T-helper 2 cell treated with Interferon-gamma antibody and Interleukin-4, amounts not matched to agents 100 ng/mL and 5 ng/mL, for 36 hours (primary cell): Measurements from ENCODE around the gene GALNT10. TPM values are rescaled to one million over a fixed set of nuclear protein-coding genes. Genes with fewer than 3 reads are reported as not detected.

Experiments
- intact Hi-C: fragments of 100-400 bp; cut with micrococcal nuclease; formaldehyde crosslinking; loops from one replicate; pipeline ENCODE4 v1.15.1; 2023
- total RNA-seq: library from RNA; stranded (reverse); gene quantifications from 2 replicates; pipeline ENCODE4 v1.2.3, GENCODE V29; 2022

Gene GALNT10
- total RNA-seq, 1 donor from 2014 or later: 38.4 TPM

DNA sequence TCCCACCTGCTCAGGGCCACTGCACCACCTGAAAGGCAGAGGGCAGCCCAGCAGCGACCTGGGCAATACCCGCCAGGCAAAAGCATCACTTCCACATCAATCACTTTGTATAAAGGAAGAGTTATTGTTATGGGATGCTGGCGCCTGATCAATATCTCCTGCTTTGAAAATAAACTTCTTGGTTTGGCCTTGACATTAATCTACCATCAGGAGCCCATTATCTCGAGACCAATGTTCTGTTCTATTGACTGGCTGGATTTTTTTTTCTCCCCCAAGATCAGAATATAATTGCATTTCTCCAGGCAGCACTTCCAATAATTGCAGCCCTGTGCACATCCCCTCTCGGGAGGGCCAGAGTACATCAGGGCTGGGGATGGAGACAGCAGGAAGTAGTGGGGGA is 210.8 kb downstream of the GALNT10 start:
- intact Hi-C loops: no loop called here

DNA sequence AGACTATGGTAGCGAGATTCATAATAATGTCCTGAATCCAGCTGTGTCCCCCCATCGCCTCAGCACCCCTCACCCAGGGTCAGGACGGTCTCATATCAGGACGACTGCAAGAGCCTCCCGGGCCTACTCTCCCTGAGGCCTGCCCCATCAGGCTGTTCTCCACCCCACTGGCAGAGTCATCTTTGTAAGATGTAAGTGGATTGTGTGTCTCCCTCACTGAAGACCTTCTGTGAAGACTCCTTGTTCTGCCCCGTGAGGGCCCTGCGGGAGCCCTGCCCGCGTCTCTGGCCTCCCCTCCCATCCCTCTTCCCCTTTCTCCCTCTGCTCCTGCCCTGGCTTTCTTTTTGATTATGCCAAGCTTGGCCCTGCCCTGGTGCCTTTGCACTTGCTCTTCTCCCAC is 211.4 kb downstream of the GALNT10 start:
- intact Hi-C loops: no loop called here

DNA sequence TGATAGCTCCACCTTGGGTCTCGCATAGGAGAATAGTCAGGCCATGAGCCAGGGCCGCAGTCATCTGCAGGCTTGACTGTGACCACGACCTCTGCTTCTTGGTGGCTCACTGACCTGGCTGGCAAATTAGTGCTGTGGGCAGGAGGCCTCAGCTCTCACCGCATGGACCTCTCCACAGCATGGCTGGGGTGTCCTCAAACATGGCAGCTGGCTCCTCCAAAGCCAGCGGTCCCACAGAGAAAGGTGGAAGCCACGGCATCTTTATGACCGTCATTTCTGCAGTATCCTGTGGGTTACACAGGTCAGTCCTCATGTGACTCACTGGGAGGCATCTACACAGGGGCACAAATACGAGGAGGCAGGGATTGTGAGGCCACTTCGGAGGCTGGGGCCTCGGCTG is 212.1 kb downstream of the GALNT10 start:
- intact Hi-C loops: no loop called here

DNA sequence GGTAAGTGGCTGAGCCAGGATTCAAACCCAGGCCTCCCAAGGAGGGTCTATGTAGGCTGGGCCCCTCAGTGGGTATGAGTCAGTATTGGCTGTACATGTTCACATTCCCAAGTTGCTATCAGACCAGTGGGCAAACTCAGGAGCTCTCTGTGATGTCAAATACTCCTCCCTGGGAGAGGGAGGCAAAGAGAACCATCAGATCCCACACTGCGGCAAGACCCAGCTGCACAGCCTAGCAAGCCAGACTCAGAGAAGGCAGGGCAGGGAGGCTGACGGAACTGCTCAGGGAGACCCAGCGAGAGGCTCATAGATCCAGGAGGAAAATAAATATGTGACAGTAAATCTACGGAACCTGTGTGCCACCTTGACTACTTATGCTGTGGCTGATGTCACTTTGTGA is 212.7 kb downstream of the GALNT10 start:
- intact Hi-C loops: no loop called here

DNA sequence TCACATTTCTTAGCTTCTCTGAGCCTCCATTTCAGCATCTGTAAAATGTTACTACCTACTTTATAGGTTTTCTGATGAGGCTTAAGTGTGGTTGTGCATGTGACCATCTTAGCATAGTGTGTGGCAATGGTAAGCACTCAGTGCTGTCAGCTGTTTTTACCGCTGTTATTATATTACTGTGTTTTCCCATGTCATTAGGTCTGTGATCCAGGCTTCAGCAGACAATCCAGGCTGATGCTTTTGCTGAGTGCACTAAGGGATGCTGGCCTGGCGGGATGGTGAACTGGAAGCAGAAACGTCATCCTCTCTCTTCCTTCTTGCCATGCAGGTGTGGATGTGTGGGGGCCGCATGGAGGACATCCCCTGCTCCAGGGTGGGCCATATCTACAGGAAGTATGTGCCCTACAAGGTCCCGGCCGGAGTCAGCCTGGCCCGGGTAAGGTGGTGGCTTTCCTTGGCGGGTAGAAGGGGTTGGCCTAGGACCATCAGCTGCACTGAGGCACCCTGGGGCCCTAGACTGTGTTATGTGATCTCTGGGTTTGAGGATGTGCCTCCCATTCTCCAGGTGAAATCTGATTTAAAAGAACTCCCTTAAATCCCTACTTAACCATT is 213.3 kb downstream of the GALNT10 start:
- intact Hi-C loops: no loop called here

DNA sequence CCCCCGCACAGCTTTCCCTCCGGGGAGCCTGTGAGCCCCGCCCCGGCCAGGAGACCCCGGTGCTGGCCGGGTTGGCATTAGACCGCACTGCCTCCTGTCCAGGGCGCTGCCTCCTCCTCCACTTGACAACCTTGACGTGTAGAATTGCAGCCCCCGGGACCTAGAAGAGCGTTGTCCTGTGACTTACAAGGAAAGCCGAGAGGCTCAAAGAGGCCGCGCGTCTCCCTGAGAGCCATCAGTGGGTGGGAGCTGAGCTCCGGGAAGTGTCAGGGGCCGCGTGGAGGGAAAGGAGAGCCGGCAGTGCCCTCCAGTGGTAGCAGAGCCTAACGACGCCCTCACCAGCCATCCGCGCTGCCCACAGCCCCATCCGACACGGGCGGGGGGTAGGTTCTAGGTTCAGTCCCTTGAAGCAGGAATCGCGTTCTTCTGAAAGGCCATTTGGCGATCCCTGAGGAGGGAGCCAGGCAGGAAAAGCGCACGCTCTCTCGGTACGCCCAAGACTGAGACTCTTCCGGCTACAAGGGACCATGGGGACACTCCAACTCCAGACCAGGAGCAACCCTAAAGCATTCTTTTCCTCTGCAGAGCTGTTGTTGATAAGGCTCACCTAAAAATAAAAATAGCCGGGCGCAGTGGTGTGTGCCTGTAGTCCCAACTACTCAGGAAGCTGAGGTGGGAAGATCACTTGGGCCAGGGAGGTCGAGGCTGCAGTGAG is 214.7 kb downstream of the GALNT10 start:
- intact Hi-C loops: loop anchor here (1.0 kb wide), 3 partner anchors 225 to 431 kb away; no protein-coding TSS in a partner anchor

DNA sequence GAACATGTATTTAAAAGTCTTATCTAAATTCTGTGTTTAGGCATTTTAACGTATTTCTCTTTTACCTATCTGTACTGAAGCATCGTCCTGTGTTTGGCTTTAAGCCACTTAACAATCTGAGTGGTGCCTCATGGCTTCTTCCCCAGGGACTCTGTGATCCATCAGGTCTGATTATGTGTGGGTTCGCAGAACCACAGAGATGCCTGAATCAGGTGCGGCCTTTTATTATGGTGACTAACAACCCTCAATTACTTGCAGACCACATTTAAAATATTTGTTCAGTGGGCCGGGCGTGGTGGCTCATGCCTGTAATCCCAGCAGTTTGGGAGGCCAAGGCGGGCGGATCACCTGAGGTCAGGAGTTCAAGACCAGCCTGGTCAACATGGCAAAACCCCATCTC is 215.7 kb downstream of the GALNT10 start:
- intact Hi-C loops: no loop called here

DNA sequence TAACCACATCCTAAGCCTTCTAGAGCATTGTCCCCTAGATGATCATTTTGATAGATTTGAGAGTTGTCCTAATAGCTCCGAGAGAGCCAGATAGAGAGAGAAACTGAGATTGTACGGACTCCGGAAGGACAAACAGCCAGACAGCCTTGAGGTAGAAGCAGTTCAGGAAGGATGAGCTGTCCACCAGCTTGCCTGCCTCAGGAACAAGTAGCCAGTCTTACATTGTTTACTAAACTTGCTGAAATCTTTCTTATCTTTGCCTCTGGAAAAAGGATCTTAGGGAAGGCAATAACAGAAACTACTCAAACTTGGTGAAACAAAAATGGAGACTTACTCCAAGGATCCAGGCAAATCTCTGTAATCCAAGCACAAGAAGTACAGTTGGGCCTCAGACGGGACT is 216.3 kb downstream of the GALNT10 start:
- intact Hi-C loops: no loop called here

DNA sequence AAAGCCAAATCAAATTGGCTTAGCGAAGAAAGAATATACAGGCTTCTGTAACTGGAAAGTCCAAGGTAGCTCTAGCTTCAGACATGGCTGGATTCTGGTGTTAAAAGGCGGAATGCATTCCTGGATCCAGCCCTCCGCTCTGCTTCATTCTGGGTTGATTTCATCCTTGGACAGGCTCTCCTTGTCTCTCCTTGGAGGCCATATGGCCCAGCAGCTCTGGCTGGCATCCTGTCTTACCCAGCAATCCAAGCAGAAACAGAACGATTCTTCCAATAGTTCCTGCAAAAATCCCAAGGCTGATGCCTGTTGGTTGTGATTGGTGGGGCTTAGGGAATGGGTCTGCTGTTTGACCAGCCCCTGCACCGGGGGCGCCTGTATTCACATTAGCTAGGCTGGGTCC is 218.3 kb downstream of the GALNT10 start:
- intact Hi-C loops: no loop called here

DNA sequence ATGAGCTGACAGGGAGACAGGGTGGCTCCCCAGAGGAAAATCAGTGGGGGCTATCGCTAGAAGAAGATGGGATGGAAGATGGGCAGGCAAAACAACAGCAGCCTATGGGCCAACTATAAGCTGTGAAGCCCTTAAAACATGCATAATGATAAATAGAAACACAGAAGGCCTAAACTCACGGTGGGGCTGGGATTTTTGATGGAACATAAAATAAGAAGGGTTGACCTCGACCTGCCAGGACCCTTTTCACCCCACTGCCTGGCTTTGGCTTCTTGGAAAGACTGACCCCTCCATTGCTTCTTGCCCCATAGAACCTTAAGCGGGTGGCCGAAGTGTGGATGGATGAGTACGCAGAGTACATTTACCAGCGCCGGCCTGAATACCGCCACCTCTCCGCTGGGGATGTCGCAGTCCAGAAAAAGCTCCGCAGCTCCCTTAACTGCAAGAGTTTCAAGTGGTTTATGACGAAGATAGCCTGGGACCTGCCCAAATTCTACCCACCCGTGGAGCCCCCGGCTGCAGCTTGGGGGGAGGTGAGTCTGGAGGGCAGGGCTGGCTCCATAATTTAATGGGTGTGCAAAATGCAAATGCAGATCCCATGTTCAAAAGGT is 218.8 kb downstream of the GALNT10 start:
- intact Hi-C loops: no loop called here

DNA sequence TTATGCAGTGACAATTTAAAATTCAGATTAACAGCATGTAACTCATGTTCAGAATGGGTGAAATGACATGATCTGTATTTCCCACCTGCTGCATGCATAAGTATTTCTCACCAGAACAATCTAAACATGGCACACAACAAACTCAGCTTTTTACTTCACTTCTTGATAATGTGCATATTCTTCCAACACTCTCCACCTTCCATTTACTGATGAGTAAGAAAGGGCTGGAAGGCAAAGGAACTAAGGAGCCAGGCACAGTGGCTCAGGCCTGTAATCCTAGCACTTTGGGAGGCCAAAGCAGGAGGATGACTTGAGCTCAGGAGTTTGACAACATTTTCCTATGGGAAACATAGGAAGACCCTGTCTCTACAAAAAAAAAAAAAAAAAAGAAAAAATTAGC is 219.5 kb downstream of the GALNT10 start:
- intact Hi-C loops: no loop called here

DNA sequence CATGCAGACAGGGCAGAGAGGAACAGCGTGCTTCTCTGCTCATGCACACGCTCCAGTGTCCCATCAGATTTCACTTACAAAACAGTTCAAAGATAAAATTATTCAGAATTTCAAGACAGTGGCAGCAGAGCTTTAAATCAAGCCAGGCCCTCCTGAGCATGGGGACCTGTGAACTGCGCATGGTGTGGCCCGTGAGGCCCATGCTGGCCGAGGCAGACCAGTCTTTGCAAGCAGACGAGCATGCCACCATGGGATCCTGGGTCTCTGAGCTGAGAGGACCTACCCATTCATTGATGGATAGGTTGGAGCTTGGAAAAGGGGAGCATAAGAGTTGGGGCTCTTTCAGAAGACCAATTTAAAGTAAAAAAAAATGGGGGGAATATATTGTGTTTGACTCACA is 220.3 kb downstream of the GALNT10 start:
- intact Hi-C loops: no loop called here

DNA sequence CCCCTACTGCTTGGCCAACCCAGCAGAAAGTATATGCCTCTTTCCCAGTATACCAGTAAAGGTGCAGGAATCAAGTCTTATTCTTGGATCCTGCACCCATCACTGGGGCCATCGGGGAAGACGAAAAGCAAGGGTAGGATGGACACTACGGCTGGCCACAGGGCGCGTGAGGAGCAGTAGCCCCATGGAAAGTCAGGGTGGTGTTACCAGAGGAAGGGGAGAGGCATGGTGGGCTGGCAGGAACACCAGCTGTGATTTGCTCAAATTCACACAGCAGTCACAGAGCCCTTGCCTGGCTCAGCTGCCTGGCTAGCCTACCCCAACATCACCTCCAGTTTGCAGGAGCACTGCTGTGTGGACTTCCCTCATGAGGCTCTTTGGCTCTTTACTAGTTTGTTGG is 220.8 kb downstream of the GALNT10 start:
- intact Hi-C loops: no loop called here

DNA sequence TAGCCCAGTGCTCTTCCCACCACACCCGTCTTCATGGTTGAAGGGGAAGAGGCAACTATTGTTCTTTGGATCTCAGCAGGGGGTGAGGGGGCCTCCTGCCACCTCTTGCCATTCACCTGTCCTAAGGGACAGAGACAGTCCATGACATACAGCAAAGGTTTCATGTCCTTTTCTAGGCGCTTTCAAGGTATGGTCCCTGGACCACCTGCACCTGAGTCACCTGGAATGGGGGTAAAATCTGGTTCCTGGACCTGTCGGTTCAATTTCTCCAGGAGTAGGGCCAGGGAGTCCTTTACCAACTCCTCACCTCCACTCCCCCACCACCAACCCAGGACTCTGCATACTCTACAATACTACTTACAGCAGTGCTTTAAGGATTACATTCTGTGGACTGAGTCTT is 221.8 kb downstream of the GALNT10 start:
- intact Hi-C loops: no loop called here

DNA sequence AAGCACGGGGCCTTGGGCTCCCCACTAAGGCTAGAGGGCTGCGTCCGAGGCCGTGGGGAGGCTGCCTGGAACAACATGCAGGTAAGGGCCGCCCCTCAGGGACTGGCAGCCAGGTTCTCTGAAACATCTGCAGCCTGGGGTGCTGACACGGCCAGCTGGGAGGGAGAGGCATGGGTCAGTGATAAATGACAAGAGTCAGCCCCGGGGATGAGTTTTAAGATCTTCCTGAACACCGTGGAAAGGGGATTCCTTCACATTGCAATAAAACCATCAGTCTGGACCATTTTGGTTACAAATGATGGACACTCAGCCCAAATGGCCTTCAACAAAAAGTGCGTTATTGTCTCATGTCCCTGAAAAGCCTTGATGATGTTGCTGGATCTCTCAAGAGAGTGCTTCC is 222.4 kb downstream of the GALNT10 start:
- intact Hi-C loops: no loop called here

DNA sequence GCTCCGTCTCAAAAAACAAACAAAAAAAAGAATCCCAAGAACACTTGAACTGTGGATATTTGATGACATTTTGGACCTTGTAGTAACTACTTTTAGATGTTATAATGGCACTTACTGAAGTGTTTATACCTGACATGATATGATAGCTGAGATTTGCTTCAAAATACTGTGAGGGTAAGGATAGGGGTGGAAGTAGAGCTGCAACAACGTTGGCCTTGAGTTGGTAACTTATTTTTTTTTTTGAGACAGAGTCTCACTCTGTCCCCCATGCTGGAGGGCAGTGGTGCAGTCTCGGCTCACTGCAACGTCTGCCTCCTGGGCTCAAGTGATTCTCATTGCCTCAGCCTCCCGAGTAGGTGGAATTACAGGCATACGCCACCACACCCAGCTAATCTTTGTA is 224.6 kb downstream of the GALNT10 start:
- intact Hi-C loops: no loop called here

DNA sequence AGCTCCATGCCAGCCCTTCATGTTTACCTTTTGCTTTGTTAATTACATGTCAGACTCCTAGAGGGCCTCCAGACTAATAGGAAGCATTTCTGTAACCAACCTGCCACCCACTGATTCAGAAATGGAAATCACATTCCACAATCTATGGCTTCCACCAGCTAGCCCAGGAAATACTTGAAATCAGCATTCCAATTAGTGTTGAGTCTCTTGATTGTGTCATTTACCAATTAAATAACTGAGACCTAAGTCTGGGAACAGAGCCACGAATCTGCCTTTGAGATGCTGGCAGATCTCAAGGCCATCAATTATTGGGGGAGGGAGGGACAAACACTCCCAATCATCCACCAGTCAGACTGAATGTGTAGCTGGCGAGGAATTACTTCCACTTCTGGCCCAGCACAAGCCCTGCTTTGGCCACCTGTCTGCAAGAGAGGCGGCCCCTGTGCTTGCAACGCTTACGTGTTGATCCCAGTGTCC is 227.8 kb downstream of the GALNT10 start:
- intact Hi-C loops: no loop called here

DNA sequence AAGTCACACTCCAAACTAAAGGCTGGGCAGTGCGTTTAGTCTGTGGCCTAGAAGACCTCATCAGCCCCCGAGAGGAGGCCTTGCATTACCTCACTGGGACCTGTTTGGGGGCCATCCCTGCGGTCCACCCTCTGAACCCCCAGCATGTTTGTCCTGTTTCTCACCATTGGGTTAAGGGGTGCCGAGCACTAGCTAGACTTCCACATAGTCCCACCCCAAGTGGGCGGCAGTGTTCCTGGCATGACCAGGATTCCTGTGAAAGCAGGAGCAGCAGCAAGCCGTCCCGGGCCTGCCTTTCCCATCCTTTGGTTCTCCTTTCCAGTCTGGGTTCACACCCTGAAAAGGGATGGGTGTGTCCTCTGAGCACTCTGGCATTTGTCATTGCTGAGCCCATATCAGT is 228.7 kb downstream of the GALNT10 start:
- intact Hi-C loops: no loop called here

DNA sequence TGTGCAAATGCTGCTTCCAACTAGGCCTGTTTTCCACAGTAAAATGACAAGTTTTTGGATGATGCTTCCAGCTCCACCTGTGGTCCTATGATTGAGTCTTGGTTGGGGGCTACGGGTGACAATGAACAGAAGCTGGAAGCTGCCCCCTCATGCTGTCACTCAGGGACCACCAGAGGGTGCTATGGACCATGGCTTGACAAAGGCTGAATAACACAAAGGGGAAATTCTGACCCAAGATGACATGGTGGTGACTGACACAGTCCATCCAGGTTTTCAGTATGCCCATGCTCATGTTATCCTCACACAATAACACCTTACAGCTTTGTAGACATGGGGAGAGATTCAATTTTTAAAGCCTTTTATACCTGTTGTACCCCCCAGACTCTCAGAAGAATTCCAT is 231.3 kb downstream of the GALNT10 start:
- intact Hi-C loops: no loop called here

DNA sequence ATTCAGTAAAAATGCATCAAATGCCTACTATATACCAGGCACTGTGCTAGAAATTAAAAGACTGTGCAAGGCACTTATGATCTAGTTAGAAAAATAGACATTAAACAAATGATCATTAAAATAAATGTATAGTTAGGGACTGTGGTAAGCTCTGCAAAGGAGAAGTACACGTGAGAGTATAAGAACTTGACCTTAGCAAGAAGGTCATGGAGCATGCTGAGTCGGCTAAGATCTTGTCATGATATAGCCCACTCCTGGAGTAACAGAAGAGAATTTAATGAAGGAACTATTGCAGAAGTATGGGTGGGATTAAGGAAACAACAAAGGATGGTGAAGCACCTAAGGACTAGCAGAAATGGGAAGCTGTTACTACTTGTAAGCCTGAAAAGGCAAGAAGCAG is 231.8 kb downstream of the GALNT10 start:
- intact Hi-C loops: no loop called here

DNA sequence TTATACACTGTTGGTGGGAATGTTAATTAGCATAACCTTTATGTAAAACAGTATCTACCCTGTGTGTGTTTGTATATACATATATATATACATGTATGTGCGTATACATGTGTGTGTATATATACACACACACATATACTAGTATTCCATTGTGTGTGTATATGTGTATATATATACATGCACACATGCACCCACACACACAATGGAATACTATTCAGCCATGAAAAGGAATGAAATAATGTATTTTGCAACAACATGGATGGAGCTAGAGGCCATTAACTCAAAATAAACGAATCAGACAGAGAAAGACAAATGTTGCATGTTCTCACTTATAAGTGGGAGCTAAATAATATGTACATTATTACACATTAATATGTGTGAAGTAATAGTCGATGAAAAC is 237.7 kb downstream of the GALNT10 start:
- intact Hi-C loops: no loop called here

DNA sequence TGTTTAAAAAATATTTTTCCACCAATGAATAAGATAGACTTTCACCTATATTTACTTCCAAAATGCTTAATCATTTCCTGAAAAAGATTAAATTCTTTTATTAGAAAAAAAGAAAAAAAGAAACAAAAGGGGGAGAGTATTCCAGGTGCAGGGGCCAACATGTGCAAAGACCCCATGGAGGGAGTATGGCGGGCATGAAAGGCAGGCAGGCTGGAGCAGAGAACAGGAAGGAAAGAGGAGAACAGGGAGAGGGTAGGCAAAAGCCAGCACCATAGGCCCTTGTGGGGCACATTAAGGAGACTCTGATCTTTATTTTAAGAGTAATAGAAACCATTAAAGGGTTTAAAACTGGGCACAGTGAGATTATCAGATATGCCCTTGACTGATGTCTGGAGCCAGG is 238.8 kb downstream of the GALNT10 start:
- intact Hi-C loops: no loop called here

DNA sequence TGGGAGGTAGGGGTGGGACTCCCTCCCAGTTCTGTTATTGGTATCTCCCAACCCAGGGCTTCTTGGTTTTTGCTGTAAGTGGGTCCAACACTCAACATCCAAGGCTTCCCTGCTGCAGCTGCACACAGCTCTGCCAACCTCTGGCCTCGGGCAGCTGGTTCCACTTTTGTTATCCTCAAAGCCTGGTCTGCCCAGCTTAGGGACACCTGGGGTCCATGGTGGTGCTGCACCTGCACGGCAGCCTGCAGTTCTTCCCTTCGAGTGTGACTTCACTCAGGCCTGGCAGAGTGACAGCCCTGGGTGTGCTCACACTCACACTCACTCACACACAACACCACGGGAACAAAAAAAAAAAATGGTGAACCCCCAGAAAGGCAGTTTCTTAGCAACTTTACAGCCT is 239.9 kb downstream of the GALNT10 start:
- intact Hi-C loops: no loop called here
